NCI-H2196 treated with DMSO at 0.1 percent for 48 hours (cell line): ENCODE data around the gene THBS3.
"Not testable (repeated sequence)": the region's sequence is repeated elsewhere in the genome, so short reads cannot be mapped to it uniquely, and the experiment has no call there.

ENCODE experiments used
- DNase-seq: peaks from one replicate; lab custom pipeline; 2025; ENCODE audit not compliant: unreplicated experiment; lab: John Stamatoyannopoulos, UW

THBS3 gene

DNA sequence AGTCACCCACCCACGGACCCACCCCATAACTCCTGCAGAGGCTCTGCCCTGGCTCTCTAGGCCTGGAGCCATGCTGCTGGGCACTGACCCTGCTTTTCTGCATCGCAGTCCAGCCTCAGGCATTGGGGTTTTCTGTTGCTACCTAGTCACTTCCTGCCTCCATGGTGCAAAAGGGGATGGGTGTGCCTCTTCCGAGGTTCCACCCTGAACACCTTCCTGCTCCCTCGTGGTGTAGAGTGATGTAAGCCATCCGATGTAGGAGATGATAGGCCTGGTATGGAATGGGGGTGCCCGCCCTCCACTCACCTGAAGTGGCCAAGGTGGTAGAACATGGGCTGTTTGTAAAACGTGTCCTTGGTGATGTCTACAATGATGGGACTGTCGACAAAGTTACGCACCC is 27.7 kb upstream of the THBS3 start:
- not testable (repeated sequence) for DNase-seq

DNA sequence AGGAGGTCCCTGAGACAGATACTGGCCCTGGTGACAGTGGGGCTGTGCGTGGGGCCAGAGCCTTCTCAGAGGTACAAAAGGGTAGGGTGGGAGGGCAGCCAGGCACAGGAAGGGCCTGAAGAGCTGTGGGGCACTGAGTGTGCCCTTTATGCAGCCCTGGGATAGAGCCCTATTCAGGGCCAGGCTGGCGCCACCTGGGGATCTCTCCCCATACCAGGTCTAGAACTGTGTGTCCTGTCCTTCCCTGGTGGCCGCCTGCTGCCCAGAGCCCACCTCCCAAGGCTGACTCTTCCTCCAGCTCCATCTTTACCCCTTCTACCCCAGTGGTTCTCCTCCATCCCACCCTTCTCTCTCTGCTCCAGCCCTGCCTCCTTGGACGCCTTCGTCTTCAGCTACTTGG is 25.8 kb upstream of the THBS3 start:
- not testable (repeated sequence) for DNase-seq

DNA sequence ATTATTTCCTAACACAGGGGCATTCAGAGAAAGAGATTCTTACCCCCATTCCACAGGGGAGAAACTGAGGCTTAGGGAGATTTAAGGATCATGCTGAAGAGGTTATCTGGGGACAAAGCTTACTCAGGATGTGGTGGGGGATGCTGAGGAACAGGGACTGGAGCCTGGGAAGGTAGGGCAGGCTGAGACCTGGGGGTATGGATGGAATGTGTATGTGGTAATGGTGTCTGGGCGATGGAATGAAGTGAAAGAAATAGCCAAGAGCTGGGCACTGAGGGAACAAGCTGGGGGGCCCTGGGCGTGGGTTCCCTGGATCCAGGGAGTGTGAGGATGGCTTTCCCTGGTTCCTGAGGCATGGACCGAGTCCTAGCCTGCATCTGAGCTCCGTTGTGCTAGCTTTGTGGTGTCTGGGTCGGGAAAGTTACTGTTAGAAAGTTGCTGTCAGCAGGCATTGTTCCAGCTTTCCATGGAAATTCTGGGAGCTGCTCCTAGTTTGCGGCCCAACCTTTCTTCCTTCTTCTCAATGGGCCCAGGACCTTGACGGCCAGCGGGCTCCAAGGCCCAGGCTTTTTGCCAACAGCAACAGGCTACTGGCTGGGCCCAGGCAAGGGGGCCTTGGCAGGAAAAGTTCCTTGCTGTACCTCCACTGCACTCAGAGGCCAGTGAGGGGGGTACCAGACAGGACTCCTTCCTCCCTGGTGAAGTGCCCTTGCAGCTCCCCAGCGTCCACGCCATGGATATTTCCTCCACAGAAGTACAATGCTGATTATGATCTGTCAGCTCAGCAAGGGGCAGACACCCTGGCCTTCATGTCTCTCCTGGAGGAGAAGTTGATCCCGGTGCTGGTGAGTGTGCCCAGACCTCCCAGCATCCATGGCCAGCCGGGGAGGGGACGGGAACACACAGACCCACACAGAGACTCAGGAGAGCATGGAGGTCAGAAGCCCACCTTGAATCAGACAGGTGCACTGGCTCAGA is 24.6 kb upstream of the THBS3 start:
- DNase-seq = not testable (repeated sequence)

DNA sequence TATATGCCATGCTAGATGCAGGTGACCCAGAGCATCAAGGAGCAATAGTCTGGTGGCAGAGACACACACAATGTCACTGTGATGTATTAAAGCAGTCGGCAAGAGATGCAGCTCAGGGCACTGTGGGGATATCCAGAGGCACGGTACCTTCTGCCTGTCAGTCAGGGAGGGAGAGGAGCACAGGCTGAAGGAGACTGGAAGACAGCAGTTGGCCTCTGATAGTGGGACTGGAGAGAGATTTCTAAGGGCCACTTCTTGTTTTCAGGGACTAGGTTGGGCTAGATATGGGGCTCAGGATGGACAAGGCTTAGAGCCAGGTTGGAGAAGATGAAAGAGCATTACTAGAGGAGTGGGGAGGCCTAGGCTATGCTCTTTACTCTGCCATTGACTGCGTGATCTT is 23.6 kb upstream of the THBS3 start:
- DNase-seq = not testable (repeated sequence)

DNA sequence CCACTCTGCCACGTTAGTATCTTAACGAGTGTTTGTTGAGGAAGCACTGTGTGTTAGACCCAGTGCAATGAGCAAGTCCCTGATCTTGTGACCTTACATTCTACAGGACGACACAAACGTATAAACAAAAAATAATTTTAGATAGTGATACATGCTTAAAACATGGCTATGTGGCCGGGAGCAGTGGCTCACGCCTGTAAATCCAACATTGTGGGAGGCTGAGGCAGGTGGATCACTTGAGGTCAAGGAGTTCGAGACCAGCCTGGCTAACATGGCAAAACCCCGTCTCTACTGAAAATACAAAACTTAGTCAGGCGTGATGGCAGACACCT is 20.4 kb upstream of the THBS3 start:
- no peak for DNase-seq

DNA sequence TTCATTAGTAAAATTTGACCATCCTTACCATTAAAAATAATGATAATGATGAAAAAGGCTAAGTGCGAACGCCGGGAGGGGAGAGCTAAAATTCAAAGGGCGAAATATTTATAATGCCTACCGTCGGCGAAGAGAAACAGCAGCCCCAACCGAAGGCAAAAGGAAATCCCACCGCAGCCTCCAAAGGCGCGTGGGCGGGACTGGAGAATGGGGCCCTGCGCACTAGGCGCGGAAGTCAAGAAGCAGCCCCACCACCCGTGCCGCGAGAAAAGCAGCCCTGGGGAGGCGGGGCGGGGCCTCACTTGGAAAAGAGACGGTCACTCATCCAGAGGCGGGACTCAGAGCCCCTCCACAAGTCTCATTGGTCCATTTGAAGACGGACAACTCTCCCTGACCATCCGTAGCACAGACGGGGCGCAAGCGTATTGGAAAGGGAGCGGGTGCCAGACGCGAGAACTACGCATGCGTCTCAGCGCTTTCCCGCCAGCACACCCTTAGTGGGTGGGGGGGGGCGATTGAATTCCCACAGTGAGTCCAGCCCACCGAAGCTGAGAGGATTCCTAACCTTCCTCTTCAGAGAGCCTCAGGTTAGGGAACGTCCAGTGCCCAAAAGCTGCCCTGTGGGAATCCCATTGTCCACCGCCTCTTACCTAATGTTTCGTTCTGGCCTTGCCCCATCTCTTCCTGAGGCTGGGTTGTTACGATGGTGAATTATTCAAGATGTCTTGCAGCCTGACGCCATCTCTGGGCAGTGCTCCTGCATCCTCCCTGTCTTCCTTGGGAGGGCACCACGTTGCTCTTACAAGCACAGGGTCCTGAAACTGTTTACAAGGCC is 19.8 kb upstream of the THBS3 start:
- peak; percentile 96 for DNase-seq

DNA sequence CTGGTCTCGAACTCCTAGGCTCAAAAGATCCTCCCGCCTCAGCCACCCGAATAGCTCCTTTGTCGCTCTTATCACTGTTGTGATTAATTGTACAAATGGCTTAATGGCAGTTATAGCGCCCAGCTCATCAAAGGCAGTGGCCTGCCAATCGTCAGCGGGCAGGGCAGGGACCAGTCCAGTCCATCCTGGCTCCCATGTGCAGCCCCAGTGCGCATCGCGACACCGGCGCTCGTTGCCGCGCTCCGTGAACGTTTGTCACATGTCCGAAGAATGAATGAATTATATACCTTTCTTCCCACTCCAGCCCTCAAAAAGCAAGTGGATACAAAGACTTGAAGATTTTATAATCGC is 19.2 kb upstream of the THBS3 start:
- peak; percentile 48 for DNase-seq

DNA sequence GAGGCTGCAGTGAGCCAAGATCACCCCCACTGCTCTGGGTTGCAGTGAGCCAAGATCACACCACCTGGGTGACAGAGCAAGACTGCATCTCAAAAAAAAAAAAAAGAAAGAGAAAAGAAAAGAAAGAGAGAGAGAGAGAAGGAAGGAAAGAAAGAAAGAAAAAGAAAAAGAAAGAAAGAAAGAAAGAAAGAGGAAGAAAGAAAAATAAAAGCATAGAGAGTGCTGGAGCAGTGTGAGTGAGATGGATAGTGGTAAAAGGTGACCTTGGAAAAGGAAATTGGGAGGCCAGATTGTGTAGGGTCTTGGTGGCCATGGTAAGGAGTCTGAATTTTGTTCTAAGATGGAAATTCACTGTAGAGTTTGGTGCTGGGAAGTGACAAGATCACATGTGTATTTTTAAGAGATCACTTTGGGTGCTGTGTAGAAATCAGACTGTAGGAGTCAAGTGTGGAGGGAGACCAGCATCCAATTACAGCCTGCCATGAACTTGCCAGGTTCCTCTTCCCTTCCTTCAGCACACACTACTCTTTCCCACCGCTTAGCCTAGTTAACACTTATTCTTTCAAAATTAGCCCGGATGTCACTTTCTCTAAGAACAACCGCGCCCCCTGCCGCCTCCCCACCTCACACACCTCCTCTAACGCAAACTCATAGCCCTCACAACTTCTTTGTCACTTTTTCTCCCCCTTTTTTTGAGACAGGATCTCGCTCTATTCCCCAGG is 18.7 kb upstream of the THBS3 start:
- peak; percentile 76 for DNase-seq

DNA sequence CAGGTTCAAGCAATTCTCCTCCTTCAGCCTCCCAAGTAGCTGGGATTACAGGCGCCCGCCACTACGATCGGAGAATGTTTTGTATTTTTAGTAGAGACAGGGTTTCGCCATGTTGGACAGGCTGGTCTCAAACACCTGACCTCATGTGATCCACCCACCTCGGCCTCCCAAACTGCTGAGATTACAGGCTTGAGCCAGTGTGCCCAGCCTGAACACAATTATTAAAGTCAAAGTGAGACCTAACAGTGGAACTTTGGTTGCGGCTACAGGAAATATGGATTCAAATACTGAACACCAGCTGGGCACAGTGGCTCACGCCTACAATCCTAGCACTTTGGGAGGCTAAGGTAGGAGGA is 17.7 kb upstream of the THBS3 start:
- DNase-seq = not testable (repeated sequence)

DNA sequence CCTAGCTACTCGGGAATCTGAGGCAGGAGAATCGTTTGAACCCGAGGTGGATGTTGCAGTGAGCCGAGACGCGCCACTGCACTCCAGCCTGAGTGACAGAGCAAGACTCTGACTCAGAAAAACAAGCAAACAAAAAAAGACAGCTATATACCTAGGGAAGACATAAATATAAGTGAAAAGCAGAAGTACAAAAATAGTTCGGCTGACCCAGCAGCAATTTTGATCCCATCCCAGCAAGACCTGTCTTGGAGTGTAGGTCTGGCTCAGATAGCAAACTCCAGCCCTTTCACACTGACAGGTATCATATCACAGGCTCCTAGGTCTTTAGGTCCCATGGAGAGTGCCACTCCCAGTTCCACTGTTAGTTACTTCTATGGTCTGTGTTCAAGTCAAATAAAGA is 15.3 kb upstream of the THBS3 start:
- DNase-seq = no peak

DNA sequence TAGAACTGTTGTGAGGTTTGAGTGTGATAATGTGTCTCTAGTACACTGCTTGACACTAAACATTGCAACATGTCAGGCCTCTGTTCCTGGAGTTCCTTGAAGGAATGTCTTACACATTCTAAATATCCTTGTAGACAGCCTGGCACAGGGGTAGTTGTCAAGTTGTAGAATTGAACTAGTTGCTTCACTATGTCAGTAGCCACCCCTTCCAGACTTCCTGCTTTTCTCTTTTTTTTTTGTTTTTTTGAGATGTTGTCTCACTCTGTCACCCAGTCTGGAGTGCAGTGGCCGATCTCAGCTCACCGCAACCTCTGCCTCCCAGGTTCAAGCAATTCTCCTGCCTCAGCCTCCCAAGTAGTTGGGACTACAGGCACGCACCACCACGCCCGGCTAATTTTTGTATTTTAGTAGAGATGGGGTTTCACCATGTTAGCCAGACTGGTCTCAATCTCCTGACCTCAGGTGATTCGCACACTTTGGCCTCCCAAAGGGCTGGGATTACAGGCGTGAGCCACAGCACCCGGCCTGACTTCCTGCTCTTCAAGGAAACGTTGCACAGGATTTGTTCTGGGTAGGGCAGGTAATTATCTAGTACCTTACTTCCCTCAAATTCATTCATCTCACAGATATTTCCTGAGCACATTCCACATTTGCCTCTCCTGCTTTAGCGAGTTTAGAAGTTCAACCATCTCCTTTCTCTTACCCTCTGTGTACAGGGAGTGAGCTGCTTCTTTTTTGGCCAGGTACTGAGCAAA is 12.7 kb upstream of the THBS3 start:
- not testable (repeated sequence) for DNase-seq

DNA sequence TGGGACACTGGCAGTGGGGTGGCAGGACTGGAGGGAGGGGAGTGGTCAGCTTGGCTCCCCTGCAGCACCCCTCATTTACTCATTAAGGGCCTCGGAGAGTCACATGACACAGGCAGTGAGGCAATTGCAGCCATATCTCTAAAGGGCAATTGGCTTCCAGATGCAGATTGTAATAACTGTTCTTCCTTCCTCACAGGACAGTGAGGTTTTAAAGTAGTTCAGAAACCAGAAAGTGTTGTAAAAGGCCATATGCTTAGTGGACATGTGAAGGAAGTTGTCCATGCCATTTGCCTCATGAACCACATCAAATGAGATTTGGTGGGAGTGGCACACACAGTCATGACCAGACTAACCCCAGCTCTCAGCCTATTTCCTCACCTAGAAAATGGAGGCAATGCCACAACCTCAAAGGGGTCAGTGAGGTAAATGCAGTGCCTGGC is 11.9 kb upstream of the THBS3 start:
- DNase-seq = no peak

DNA sequence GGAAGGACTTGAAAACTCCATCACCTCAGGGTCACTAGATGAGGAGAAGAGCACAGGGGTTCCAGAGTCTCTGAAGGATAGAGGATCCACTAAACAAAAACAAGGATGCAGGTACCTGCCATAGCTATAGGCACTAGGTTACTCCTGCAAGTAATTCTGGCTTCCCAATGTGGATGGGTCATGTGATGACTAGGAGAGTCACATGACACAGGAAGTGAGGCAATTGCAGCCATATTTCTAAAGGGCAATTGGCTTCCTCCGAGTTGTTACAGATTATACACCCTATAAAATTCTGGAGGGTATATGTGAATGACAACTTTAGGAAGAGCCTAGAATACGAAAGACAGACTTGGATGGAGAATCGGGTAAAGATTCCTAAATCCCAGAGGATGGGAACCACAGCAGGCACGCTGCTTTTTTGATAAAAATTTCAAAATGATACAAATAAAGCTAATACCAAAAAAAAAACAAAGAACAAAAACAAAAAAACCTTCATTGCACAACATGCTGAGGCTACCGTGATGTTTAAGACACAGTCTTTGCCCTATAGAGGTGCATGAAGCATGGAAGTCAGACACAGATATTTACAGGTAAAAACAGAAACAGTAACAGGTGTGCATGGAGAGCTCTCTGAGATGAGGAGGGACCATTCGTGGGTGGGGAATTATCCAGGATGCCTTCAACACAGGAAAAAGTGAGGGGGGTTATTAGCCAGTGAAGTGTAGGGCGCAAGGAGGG is 11.3 kb upstream of the THBS3 start:
- DNase-seq = peak; percentile 47

DNA sequence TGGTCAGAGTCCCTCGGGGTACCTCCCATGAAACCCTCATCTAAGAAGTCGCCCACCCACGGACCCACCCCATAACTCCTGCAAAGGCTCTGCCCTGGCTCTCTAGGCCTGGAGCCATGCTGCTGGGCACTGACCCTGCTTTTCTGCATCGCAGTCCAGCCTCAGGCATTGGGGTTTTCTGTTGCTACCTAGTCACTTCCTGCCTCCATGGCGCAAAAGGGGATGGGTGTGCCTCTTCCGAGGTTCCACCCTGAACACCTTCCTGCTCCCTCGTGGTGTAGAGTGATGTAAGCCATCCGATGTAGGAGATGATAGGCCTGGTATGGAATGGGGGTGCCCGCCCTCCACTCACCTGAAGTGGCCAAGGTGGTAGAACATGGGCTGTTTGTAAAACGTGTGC is 7.0 kb upstream of the THBS3 start:
- not testable (repeated sequence) for DNase-seq

DNA sequence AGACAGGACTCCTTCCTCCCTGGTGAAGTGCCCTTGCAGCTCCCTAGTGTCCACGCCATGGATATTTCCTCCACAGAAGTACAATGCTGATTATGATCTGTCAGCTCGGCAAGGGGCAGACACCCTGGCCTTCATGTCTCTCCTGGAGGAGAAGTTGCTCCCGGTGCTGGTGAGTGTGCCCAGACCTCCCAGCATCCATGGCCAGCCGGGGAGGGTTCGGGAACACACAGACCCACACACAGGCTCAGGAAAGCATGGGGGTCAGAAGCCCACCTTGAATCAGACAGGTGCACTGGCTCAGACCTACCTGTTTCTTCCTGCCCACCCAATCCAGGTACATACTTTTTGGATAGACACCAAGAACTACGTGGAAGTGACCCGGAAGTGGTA is 4.3 kb upstream of the THBS3 start:
- not testable (repeated sequence) for DNase-seq

DNA sequence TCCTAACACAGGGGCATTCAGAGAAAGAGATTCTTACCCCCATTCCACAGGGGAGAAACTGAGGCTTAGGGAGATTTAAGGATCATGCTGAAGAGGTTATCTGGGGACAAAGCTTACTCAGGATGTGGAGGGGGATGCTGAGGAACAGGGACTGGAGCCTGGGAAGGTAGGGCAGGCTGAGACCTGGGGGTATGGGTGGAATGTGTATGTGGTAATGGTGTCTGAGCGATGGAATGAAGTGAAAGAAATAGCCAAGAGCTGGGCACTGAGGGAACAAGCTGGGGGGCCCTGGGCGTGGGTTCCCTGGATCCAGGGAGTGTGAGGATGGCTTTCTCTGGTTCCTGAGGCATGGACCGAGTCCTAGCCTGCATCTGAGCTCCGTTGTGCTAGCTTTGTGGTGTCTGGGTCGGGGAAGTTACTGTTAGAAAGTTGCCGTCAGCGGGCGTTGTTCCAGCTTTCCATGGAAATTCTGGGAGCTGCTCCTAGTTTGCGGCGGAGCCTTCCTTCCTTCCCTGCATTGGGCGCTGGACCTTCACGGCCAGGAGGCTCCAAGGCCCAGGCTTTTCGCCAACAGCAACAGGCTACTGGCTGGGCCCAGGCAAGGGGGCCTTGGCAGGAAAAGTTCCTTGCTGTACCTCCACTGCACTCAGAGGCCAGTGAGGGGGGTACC is 3.8 kb upstream of the THBS3 start:
- not testable (repeated sequence) for DNase-seq

DNA sequence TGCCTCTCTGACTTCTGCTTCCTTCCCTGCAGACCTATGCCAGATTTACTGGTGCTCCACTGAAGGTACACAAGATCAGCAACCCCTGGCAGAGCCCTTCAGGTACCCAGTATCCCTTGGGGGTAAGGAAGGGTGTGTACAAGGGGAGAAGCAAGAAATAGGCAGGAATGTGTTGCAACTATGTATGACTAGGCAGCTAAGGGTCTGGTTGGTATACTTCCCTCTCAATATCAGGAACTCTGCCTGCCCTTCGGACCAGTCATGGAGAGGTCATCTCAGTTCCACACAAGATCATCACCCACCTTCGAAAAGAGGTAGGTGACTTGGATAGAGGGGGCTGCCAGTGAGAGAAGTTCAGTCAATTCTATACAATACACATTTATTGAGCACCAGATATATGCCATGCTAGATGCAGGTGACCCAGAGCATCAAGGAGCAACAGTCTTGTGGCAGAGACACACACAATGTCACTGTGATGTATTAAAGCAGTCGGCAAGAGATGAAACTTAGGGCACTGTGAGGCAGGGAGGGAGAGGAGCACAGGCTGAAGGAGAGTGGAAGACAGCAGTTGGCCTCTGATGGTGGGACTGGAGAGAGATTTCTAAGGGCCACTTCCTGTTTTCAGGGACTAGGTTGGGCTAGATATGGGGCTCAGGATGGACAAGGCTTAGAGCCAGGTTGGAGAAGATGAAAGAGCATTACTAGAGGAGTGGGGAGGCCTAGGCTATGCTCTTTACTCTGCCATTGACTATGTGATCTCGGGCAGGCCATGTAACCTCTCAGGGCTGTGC is 2.8 kb upstream of the THBS3 start:
- DNase-seq = no peak

DNA sequence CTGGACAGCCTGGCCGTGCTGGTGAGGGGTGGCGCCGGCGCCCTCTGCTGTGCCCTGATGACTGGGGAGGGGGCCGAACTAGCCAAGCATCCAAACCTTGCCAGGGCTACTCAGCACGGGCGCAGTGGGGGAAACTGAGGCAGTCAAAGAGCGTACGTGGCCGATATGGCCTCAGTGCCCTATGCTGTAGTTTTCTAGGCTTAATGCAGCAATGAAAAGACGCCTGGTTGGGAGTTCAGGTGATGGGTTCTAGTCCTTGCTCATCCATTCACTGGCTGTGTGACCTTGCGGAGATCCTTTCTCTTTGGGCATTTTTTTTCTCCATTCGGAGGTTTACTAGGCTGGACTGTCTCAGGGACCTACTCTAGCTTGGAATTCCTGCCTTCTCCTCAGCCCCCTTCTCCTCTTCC is 1.6 kb upstream of the THBS3 start:
- DNase-seq = no peak
